Transverse colon (tissue), 4 donors: ENCODE data around the gene UBR3. TPM values are rescaled to one million over a fixed set of nuclear protein-coding genes. Genes with fewer than 3 reads are reported as not detected.

ENCODE experiments used
- DNase-seq: peaks from one replicate; pipeline ENCODE4 v3.0.0-alpha.2; 2019
- H3K27ac ChIP-seq, 4 donors: fragments of 200-600 bp; sonication (generic); 2 replicates each; pipeline ENCODE4 v1.5.1; 2016 to 2018; ENCODE audit warnings: inconsistent platforms in 4 of 4
- H3K27me3 ChIP-seq: fragments of 200-600 bp; sonication (generic); 2 replicates; pipeline ENCODE4 v1.5.1; 2017; ENCODE audit warnings: inconsistent platforms
- H3K36me3 ChIP-seq, 4 donors: fragments of 200-600 bp; sonication (generic); 2 replicates each; pipeline ENCODE4 v1.5.1; 2017 to 2019; ENCODE audit warnings: inconsistent platforms in 4 of 4
- H3K4me1 ChIP-seq, 4 donors: fragments of 200-600 bp; sonication (generic); 2 replicates each; pipeline ENCODE4 v1.5.1; 2017 to 2020; ENCODE audit warnings: inconsistent platforms in 4 of 4
- H3K4me3 ChIP-seq, 4 donors: fragments of 200-600 bp; sonication (generic); 1 replicate in 1 of 4; 2 replicates in 3 of 4; pipeline versions ENCODE4 v1.5.1 to v1.6.1; 2017 to 2019; ENCODE audit warnings: inconsistent platforms in 4 of 4
- H3K9me3 ChIP-seq, 2 donors: fragments of 200-600 bp; sonication (generic); 2 replicates each; pipeline ENCODE4 v1.5.1; 2017 to 2019; ENCODE audit warnings: inconsistent platforms in 2 of 2
- EP300 ChIP-seq: sonication (generic); formaldehyde crosslinking; IDR thresholded peaks from one replicate; pipeline ENCODE4 v1.6.1; 2017; ENCODE audit warnings: antibody characterized with exemption, low read depth
- POLR2A ChIP-seq: fragments of 450-650 bp; IDR thresholded peaks from one replicate; pipeline ENCODE4 v1.6.1; 2016; ENCODE audit warnings: antibody characterized with exemption, mild to moderate bottlenecking, moderate library complexity
- POLR2AphosphoS5 ChIP-seq, 3 donors: sonication (generic); formaldehyde crosslinking; IDR thresholded peaks; one replicate each; pipeline ENCODE4 v1.6.1; 2016; ENCODE audit warnings: antibody characterized with exemption in 3 of 3
- WGBS, 2 donors: methylation state at CpG; one replicate each; pipeline ENCODE4 v1.1.5; 2018; ENCODE audit warnings: low coverage in 1 of 2; 5-methylcytosine and 5-hydroxymethylcytosine counted together
- in situ Hi-C, 4 donors: fragments of 200-750 bp; cut with MboI; loops; one replicate each; pipeline versions ENCODE4 v1.15.0 to v1.15.1; 2017; ENCODE audit warnings: low sequenced_read_pairs in 3 of 4, low pct_ligation_motif_present in 1 of 4, low pct_unique_long_range_greater_than_20kb in 1 of 4
- intact Hi-C: fragments of 100-400 bp; cut with DNase I; formaldehyde crosslinking; loops from one replicate; pipeline ENCODE4 v1.15.1; 2023; ENCODE audit warnings: low total_unique reads
- total RNA-seq, 4 donors: library from RNA; depleted of rRNA; stranded (reverse); fragments of >200 nt; gene quantifications; one replicate each; pipeline ENCODE4 v1.1.0, GENCODE V29; 2016
- TF ChIP-seq, protein P1 (sequence below), 5 experiments: fragments of 200-600 bp in 3 of 5; fragments of 450-650 bp in 2 of 5; sonication (generic) in 3 of 5; IDR thresholded peaks; 1 replicate in 2 of 5; 2 replicates in 3 of 5; pipeline ENCODE4 v1.5.1; 2016 to 2017; ENCODE audit warnings: antibody characterized with exemption in 5 of 5, inconsistent platforms in 3 of 5, mild to moderate bottlenecking in 2 of 5, moderate library complexity in 1 of 5

UBR3 gene
- total RNA-seq, 4 donors from 2014 or later, result 45.2 to 79.0 (median 74.1) TPM

- WGBS, 2 donors, result 94 to 100% methylated on average over 2 to 3 of the region's 3 CpGs
- H3K27ac ChIP-seq, result no peak overlapping the region
- intact Hi-C loops (no loop called here), in situ Hi-C loops (no loop called here)
- H3K4me1 ChIP-seq, result no peaks in the 10 kb centered on the region
- H3K36me3 ChIP-seq, result peaks cover 0 to 7% (median 2%) of the 10 kb centered on the region in 4 donors
- DNase-seq, result no peak
- no peaks in the 10 kb centered on the region for H3K9me3 ChIP-seq
- no peak overlapping the region for H3K4me3 ChIP-seq
- no peaks in the 10 kb centered on the region for H3K27me3 ChIP-seq
- TF ChIP-seq EP300 (no peak), POLR2A (no peak), POLR2AphosphoS5 (IDR thresholded peaks at IDR 0.05) (no peak)
- TF ChIP-seq, protein P1, sequence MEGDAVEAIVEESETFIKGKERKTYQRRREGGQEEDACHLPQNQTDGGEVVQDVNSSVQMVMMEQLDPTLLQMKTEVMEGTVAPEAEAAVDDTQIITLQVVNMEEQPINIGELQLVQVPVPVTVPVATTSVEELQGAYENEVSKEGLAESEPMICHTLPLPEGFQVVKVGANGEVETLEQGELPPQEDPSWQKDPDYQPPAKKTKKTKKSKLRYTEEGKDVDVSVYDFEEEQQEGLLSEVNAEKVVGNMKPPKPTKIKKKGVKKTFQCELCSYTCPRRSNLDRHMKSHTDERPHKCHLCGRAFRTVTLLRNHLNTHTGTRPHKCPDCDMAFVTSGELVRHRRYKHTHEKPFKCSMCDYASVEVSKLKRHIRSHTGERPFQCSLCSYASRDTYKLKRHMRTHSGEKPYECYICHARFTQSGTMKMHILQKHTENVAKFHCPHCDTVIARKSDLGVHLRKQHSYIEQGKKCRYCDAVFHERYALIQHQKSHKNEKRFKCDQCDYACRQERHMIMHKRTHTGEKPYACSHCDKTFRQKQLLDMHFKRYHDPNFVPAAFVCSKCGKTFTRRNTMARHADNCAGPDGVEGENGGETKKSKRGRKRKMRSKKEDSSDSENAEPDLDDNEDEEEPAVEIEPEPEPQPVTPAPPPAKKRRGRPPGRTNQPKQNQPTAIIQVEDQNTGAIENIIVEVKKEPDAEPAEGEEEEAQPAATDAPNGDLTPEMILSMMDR (IDR thresholded peaks at IDR 0.05), result no peak
Measured at GRCh38 chr2:169983506-169983905, 156.3 kb downstream of the UBR3 start.

- Histone ChIP-seq H3K36me3 (peaks cover 0 to 7% (median 2%) of the 10 kb centered on the region in 4 donors), H3K4me1 (no peaks in the 10 kb centered on the region), H3K27me3 (no peaks in the 10 kb centered on the region), H3K27ac (no peak overlapping the region), H3K9me3 (no peaks in the 10 kb centered on the region), H3K4me3 (no peak overlapping the region)
- in situ Hi-C loops (no loop called here), intact Hi-C loops (no loop called here)
- no peak for DNase-seq
- TF ChIP-seq, protein P1 (IDR thresholded peaks at IDR 0.05), result no peak
- TF ChIP-seq EP300 (no peak), POLR2AphosphoS5 (IDR thresholded peaks at IDR 0.05) (no peak), POLR2A (no peak)
Measured at GRCh38 chr2:169984145-169984544, 156.9 kb downstream of the UBR3 start.

- no peak overlapping the region for H3K27ac ChIP-seq
- H3K4me1 ChIP-seq, result no peaks in the 10 kb centered on the region
- peaks cover 0 to 26% (median 7%) of the 10 kb centered on the region in 4 donors for H3K36me3 ChIP-seq
- no peak overlapping the region for H3K4me3 ChIP-seq
- H3K27me3 ChIP-seq, result no peaks in the 10 kb centered on the region
- intact Hi-C loops, result no loop called here
- WGBS, 2 donors, result 83 to 85% methylated on average over 2 of the region's 2 CpGs
- in situ Hi-C loops, result no loop called here
- H3K9me3 ChIP-seq, result no peaks in the 10 kb centered on the region
- DNase-seq, result no peak
- TF ChIP-seq, protein P1 (IDR thresholded peaks at IDR 0.05), result no peak
- no peak for TF ChIP-seq POLR2A
- TF ChIP-seq POLR2AphosphoS5 (IDR thresholded peaks at IDR 0.05), result no peak
- TF ChIP-seq EP300, result no peak
Measured at GRCh38 chr2:169994752-169995151, 167.5 kb downstream of the UBR3 start.

DNA sequence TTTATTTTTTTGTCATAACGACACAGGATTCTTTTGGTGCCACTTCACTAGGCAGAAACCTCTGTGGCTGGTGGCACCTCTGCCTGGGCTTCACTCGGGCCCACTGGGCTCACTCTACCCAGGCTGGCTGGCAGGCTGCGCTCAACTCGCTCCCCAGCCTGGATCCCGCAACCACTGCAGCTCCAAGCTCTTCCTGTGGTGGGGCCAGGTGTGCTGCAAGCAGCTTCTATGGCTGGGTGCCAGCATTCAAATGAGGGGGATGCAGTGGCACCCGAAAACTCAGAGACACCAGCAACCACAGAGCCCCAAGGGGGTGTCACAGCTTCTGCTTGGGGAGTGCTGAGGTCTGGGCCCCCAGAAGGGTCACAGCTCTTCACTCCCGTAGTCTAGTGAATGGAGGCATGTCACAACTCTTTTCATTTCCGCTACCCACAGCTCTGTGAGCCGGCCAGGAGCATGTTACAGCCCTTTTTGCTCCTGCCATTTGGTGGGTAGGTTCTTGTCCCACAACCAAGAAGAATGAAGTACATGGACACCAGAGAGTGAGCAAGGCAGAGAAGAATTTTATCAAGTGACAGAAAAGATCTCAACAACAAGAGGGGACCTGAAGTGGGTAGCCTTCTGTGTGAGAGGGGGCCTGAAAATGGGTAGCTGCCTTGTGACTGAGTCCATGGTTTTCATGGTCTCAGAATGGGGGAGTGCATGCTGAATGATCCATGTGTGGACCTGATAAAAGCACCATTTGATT lies 170.1 kb downstream of the UBR3 start:
- Histone ChIP-seq H3K9me3 (no peaks in the 10 kb centered on the region), H3K27me3 (no peaks in the 10 kb centered on the region), H3K27ac (no peak overlapping the region), H3K4me1 (no peaks in the 10 kb centered on the region), H3K4me3 (no peak overlapping the region), H3K36me3 (peaks cover 0 to 27% (median 9%) of the 10 kb centered on the region in 4 donors)
- 94 to 100% methylated on average over 3 to 9 of the region's 9 CpGs for WGBS, 2 donors
- in situ Hi-C loops, result no loop called here
- intact Hi-C loops, result no loop called here
- TF ChIP-seq POLR2A (no peak), EP300 (no peak), POLR2AphosphoS5 (IDR thresholded peaks at IDR 0.05) (no peak)
- TF ChIP-seq, protein P1 (IDR thresholded peaks at IDR 0.05), result no peak
- DNase-seq, result no peak
